ENCODE results near the gene IKZF5.

DNA sequence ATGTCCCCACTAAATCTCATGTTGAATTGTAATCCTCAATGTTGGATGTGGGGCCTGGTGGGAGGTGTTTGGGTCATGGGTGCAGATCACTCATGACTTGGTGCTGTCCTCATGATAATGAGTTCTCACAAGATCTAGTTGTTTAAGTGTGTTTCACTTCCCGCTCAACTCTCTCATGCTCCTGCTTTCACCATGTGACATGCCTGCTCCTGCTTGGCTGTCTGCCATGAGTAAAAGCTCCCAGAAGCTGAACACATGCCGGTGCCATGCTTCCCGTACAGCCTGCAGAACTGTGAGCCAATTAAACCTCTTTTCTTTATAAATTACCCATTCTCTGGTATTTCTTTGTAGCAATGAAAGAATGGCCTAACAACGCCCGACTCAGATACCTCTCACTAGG lies 34.6 kb downstream of the IKZF5 start:
- no peak for TF ChIP-seq POLR2A (IDR thresholded peaks at IDR 0.05)
- TF ChIP-seq CTCF (IDR thresholded peaks at IDR 0.05): no peak
